NT2/D1 (cell line): ENCODE measurements around the gene RAB3C.

Source experiments
- SUZ12 ChIP-seq: IDR thresholded peaks from 2 replicates; pipeline ENCODE4 v1.6.1; 2011; ENCODE audit not compliant: insufficient read length, insufficient read depth; ENCODE audit errors: extremely low read depth
- YY1 ChIP-seq: IDR thresholded peaks from 2 replicates; pipeline ENCODE4 v1.6.1; 2011; ENCODE audit not compliant: insufficient read length, insufficient read depth
- ZNF274 ChIP-seq: IDR thresholded peaks from 2 replicates; pipeline ENCODE4 v1.6.1; 2011; ENCODE audit warnings: mild to moderate bottlenecking, low read depth, low read length

DNA sequence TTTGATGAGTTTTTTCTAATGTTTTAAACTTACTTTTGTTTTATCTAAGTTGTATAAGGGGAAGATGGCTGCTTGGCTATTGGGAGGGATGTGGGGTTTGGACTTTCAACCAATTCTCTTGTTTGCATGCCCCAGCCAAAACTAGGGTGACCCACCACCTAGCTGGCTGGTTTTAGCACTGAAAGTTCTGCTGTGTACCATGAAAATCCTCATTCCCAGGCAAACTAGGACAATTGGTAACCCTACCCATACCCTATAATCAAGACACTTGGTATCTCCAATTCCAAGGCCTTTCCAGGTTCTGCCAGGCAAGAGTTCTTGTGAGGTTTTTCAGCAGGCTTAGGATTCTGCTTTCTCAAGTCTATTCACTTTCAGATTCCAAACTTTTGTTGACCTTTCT lies 13.1 kb downstream of the RAB3C start:
- TF ChIP-seq YY1 = no peak
- TF ChIP-seq ZNF274 = no peak
- no peak for TF ChIP-seq SUZ12
